Subcutaneous adipose tissue (tissue), 4 donors: Measurements from ENCODE around the gene GJB2. TPM values are rescaled to one million over a fixed set of nuclear protein-coding genes. Genes with fewer than 3 reads are reported as not detected.

Source experiments
- CTCF ChIP-seq: fragments of 450-650 bp; IDR thresholded peaks from one replicate; pipeline ENCODE4 v1.5.1; 2016; ENCODE audit warnings: low read depth, mild to moderate bottlenecking, control low read depth, antibody characterized with exemption, moderate library complexity
- total RNA-seq, 4 donors: library from RNA; depleted of rRNA; stranded (reverse); fragments of >200 nt; gene quantifications; one replicate each; pipeline ENCODE4 v1.1.0, GENCODE V29; 2016

GJB2 gene
- total RNA-seq, 4 donors from 2014 or later = not detected

- TF ChIP-seq CTCF = no peak
These were observed 17.9 kb downstream of the GJB2 start for GRCh38 chr13:20174656-20175405.

- TF ChIP-seq CTCF = no peak
These were observed 19.5 kb downstream of the GJB2 start for GRCh38 chr13:20173116-20173746.

- TF ChIP-seq CTCF = no peak
These were observed 21.4 kb downstream of the GJB2 start for GRCh38 chr13:20171364-20171763.

- TF ChIP-seq CTCF = no peak
These were observed 21.8 kb downstream of the GJB2 start for GRCh38 chr13:20170921-20171320.

- TF ChIP-seq CTCF = no peak
These were observed 24.3 kb downstream of the GJB2 start for GRCh38 chr13:20168396-20168795.

GRCh38 chr13:20165417-20166257 is 27.1 kb downstream of the GJB2 start:
- TF ChIP-seq CTCF = no peak

- no peak for TF ChIP-seq CTCF
These were observed 30.8 kb downstream of the GJB2 start for GRCh38 chr13:20161951-20162300.
